OCI-LY7 (cell line): ENCODE results near the gene FANCI. TPM values are rescaled to one million over a fixed set of nuclear protein-coding genes. Genes with fewer than 3 reads are reported as not detected.
A peak's percentile ranks its signal among the peaks of the same experiment; 100 is the strongest.

Experiments
- BruUV-seq: library from RNA; stranded (reverse); fragments of 400-500 nt; replicated peaks from 2 replicates; lab custom pipeline; 2021; lab: Mats Ljungman, UMichigan
- CTCF ChIA-PET: fragments of 300-600 bp; sonication (Branson Sonifier 250); formaldehyde crosslinking; loops from one replicate; lab custom pipeline; 2022; ENCODE audit warnings: antibody characterized with exemption; ENCODE audit not compliant: unreplicated experiment; lab: Charles Lee
- POLR2A ChIA-PET: fragments of 300-600 bp; sonication (Branson Sonifier 250); formaldehyde crosslinking; loops from one replicate; lab custom pipeline; 2022; ENCODE audit warnings: antibody characterized with exemption; lab: Charles Lee
- DNase-seq: peaks from one replicate; pipeline ENCODE4 v3.0.0-alpha.2; 2015; ENCODE audit warnings: low spot score
- H2AFZ ChIP-seq: fragments of 200-600 bp; sonication (generic), shearing (Covaris generic); 2 replicates; pipeline ENCODE4 v1.6.1; 2014; ENCODE audit warnings: mild to moderate bottlenecking, antibody characterized with exemption, low read length, moderate library complexity
- H3K27ac ChIP-seq: fragments of 200-600 bp; sonication (generic); 2 replicates; pipeline ENCODE4 v1.5.1; 2014; ENCODE audit warnings: mixed run types, low read depth, mild to moderate bottlenecking, moderate library complexity, low read length, inconsistent platforms; ENCODE audit not compliant: poor library complexity, severe bottlenecking
- H3K36me3 ChIP-seq: fragments of 200-600 bp; sonication (generic); 2 replicates; pipeline ENCODE4 v1.6.1; 2014; ENCODE audit warnings: mild to moderate bottlenecking, antibody characterized with exemption, low read length, moderate library complexity, mixed read lengths; ENCODE audit not compliant: insufficient read depth
- H3K4me1 ChIP-seq: fragments of 200-600 bp; sonication (generic); 2 replicates; pipeline ENCODE4 v1.5.1; 2014; ENCODE audit warnings: mild to moderate bottlenecking, low read length; ENCODE audit not compliant: insufficient read depth, poor library complexity, severe bottlenecking
- H3K4me2 ChIP-seq: fragments of 200-600 bp; sonication (generic); 2 replicates; pipeline ENCODE4 v1.6.1; 2014; ENCODE audit warnings: mild to moderate bottlenecking, low read length
- H3K4me3 ChIP-seq: fragments of 200-600 bp; sonication (generic); 2 replicates; pipeline ENCODE4 v1.5.1; 2014; ENCODE audit warnings: mild to moderate bottlenecking, low read depth, low read length; ENCODE audit not compliant: poor library complexity, severe bottlenecking
- H3K79me2 ChIP-seq: fragments of 200-600 bp; sonication (generic); 2 replicates; pipeline ENCODE4 v1.6.1; 2016; ENCODE audit warnings: low read depth, mild to moderate bottlenecking, low read length, moderate library complexity, mixed read lengths; ENCODE audit not compliant: insufficient read depth
- H3K9me2 ChIP-seq: fragments of 200-600 bp; sonication (generic); 2 replicates; pipeline ENCODE4 v1.6.1; 2016; ENCODE audit warnings: mild to moderate bottlenecking, low read length, mixed read lengths; ENCODE audit not compliant: insufficient read depth
- H3K9me3 ChIP-seq: fragments of 200-600 bp; sonication (generic); 2 replicates; pipeline ENCODE4 v1.6.1; 2014; ENCODE audit warnings: mild to moderate bottlenecking, mixed run types, low read length, mixed read lengths
- H4K20me1 ChIP-seq: fragments of 200-600 bp; sonication (generic); 2 replicates; pipeline ENCODE4 v1.6.1; 2014; ENCODE audit warnings: mild to moderate bottlenecking, antibody characterized with exemption, low read length, moderate library complexity, mixed read lengths; ENCODE audit not compliant: insufficient read depth
- CTCF ChIP-seq: fragments of 200-600 bp; sonication (generic); conservative IDR thresholded peaks from 2 replicates; pipeline ENCODE4 v1.5.1; 2014; ENCODE audit warnings: mild to moderate bottlenecking, antibody characterized with exemption, low read length, moderate library complexity, mixed read lengths
- EZH2phosphoT487 ChIP-seq: fragments of 200-600 bp; sonication (generic); IDR thresholded peaks from 2 replicates; pipeline ENCODE4 v1.6.1; 2018; ENCODE audit warnings: low read depth, borderline replicate concordance, mild to moderate bottlenecking, mixed run types, antibody characterized with exemption, low read length, moderate library complexity, mixed read lengths
- intact Hi-C: fragments of 100-400 bp; cut with micrococcal nuclease; formaldehyde crosslinking; loops from one replicate; pipeline ENCODE4 v1.10.0; 2022; ENCODE audit not compliant: unreplicated experiment
- total RNA-seq, 2 experiments: library from RNA; depleted of rRNA in 1 of 2; stranded (reverse); fragments of >200 nt in 1 of 2; shearing (Covaris generic) in 1 of 2; gene quantifications; 2 replicates each; pipeline ENCODE4 v1.2.3, GENCODE V29; 2014 to 2022

FANCI gene
- total RNA-seq, 2 experiments from 2014 or later, result 112 to 211 TPM

- no peaks in the 10 kb centered on the region for H3K9me2 ChIP-seq
- H3K27ac ChIP-seq, result peak overlapping the region; percentile 16
- H3K9me3 ChIP-seq, result no peaks in the 10 kb centered on the region
- peaks cover 21% of the 10 kb centered on the region; the same call in 1 of the 2 replicates for H3K79me2 ChIP-seq
- POLR2A ChIA-PET, result no interaction called here
- H3K4me2 ChIP-seq, result no peak overlapping the region
- intact Hi-C loops, result no loop called here
- peak; percentile 31 for DNase-seq
- no peak overlapping the region for H3K4me3 ChIP-seq
- peaks cover 100% of the 10 kb centered on the region for H3K36me3 ChIP-seq
- peaks cover 9% of the 10 kb centered on the region for H3K4me1 ChIP-seq
- H2AFZ ChIP-seq, result no peak overlapping the region
- H4K20me1 ChIP-seq, result peaks cover 15% of the 10 kb centered on the region
- CTCF ChIA-PET, result no interaction called here
- no TSS peak for BruUV-seq
- TF ChIP-seq CTCF (no peak), EZH2phosphoT487 (no peak)
These were observed 82.5 kb downstream of the FANCI start for GRCh38 chr15:89326316-89326715.

GRCh38 chr15:89327113-89327512, 83.3 kb downstream of the FANCI start:
- POLR2A ChIA-PET, result no interaction called here
- no peak overlapping the region for H3K27ac ChIP-seq
- H3K9me2 ChIP-seq, result no peaks in the 10 kb centered on the region
- H3K9me3 ChIP-seq, result no peaks in the 10 kb centered on the region
- peaks cover 23% of the 10 kb centered on the region for H4K20me1 ChIP-seq
- H3K36me3 ChIP-seq, result peaks cover 100% of the 10 kb centered on the region
- BruUV-seq, result no TSS peak
- H3K4me2 ChIP-seq, result no peak overlapping the region
- peaks cover 17% of the 10 kb centered on the region for H3K4me1 ChIP-seq
- TF ChIP-seq EZH2phosphoT487 (no peak), CTCF (no peak)
- CTCF ChIA-PET, result no interaction called here
- intact Hi-C loops, result no loop called here
- no peak overlapping the region for H3K4me3 ChIP-seq
- H3K79me2 ChIP-seq, result peaks cover 29% of the 10 kb centered on the region
- no peak overlapping the region for H2AFZ ChIP-seq
- no peak for DNase-seq

GRCh38 chr15:89328398-89329254, 84.8 kb downstream of the FANCI start:
- Histone ChIP-seq H2AFZ (no peak overlapping the region), H3K36me3 (peaks cover 99% of the 10 kb centered on the region), H3K4me3 (no peak overlapping the region), H4K20me1 (peaks cover 25% of the 10 kb centered on the region), H3K9me2 (no peaks in the 10 kb centered on the region), H3K4me2 (no peak overlapping the region), H3K79me2 (peaks cover 43% of the 10 kb centered on the region), H3K27ac (no peak overlapping the region), H3K9me3 (no peaks in the 10 kb centered on the region), H3K4me1 (peaks cover 32% of the 10 kb centered on the region)
- intact Hi-C loops, result no loop called here
- TF ChIP-seq CTCF (no peak), EZH2phosphoT487 (no peak)
- BruUV-seq, result no TSS peak
- ChIA-PET POLR2A (interaction anchor here (1.0 to 1.3 kb wide), 2 partner anchors 30 to 55 kb away, joined by 3 to 4 read pairs; no protein-coding TSS in a partner anchor), CTCF (no interaction called here)
- no peak for DNase-seq
